HG03103 (cell line): Measurements from ENCODE around the gene MTUS2.

Source experiments
- ATAC-seq: cut with Tn5 transposase; IDR thresholded peaks from one replicate; pipeline ENCODE4 v1.9.1; 2021; ENCODE audit warnings: low read depth; ENCODE audit not compliant: unreplicated experiment

The MTUS2 gene

DNA sequence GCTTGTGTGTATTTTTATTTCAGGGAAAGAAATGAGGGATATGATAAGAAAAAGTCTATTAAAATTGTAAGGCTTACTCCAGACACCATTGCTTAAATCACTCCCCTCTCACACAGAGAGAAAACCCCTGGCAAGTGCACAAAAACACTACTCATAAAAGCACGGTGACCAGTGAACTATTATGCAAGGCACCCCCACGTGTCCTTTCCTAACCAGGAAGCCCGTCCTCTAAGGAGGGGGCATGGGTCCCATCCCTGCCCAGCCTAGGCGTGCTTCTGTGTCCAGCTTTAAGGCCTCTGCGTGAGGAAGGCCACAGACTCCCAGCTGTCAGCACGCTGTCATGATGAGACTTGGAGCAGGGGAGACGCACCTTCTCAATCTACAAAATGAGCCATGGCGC is 691.8 kb downstream of the MTUS2 start:
- ATAC-seq, result no peak

- ATAC-seq, result no peak
These were observed 693.2 kb downstream of the MTUS2 start for GRCh38 chr13:29513002-29513980.

- ATAC-seq, result no peak
These were observed 694.0 kb downstream of the MTUS2 start for GRCh38 chr13:29513981-29514719.

GRCh38 chr13:29514720-29515310 is 694.7 kb downstream of the MTUS2 start:
- no peak for ATAC-seq

- no peak for ATAC-seq
These were observed 695.2 kb downstream of the MTUS2 start for GRCh38 chr13:29515372-29515771.

DNA sequence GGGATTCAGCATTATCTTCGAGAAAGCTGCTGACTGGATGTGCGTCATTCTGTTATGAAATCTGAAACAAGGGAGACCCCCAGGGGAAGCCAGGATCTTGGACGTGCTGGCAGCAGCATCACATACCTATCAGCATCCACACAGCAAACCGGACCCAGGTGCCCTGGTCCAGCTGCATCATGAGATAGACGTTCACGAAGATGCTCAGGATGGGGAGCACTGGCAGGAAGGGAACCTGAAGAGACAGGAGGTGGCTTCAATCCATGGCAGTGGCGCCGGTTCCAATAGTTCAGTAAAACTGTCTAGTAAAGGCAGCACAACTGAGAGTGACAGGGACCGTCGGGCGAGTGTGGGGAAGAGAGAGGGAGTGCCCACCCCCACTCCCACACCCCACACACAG is 695.9 kb downstream of the MTUS2 start:
- ATAC-seq, result no peak

GRCh38 chr13:29516880-29517279 is 696.7 kb downstream of the MTUS2 start:
- no peak for ATAC-seq

DNA sequence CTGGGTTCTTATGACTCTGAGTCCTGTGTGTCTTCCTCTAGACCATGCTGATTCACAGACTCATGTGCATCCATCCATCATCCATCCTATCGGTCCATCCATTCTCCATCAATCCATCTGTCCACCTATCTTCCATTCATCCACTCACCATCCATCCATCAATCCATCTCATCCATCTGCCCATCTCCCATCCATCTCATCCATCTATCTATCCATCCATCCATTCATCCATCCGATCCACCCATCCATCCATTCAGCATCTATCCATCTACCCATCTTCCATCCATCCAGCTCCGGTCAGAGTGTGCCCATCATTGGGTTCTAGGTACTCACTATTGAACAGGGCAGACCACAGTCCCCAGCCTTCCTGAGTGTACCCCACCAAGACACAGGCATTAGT is 699.8 kb downstream of the MTUS2 start:
- no peak for ATAC-seq

DNA sequence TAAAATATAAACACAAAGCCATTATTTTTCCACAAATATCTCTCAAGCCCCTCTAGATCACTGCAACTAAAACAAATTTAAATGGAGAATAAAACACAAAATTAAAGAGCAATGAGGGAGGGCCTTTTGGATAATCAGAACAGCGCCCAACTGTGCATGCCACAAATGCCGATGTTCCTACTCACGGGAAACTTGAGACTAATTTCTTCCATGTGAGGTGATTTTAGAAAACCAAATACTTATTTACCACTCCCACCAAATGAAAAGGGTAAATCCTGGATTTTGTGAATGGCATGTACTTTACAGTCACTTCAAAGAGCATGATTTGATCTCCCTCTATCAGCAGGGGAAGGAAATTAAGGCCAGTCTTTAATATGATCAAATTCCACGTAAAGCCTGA is 700.5 kb downstream of the MTUS2 start:
- no peak for ATAC-seq

- ATAC-seq, result no peak
These were observed 701.2 kb downstream of the MTUS2 start for GRCh38 chr13:29521336-29521735.

GRCh38 chr13:29522044-29522685 is 702.0 kb downstream of the MTUS2 start:
- ATAC-seq, result no peak

- ATAC-seq, result no peak
These were observed 703.2 kb downstream of the MTUS2 start for GRCh38 chr13:29523199-29523961.

GRCh38 chr13:29524176-29524575 is 704.0 kb downstream of the MTUS2 start:
- ATAC-seq, result no peak

- ATAC-seq, result no peak
These were observed 704.5 kb downstream of the MTUS2 start for GRCh38 chr13:29524641-29525040.

GRCh38 chr13:29525757-29526156 is 705.6 kb downstream of the MTUS2 start:
- no peak for ATAC-seq

- no peak for ATAC-seq
These were observed 706.6 kb downstream of the MTUS2 start for GRCh38 chr13:29526741-29527140.

DNA sequence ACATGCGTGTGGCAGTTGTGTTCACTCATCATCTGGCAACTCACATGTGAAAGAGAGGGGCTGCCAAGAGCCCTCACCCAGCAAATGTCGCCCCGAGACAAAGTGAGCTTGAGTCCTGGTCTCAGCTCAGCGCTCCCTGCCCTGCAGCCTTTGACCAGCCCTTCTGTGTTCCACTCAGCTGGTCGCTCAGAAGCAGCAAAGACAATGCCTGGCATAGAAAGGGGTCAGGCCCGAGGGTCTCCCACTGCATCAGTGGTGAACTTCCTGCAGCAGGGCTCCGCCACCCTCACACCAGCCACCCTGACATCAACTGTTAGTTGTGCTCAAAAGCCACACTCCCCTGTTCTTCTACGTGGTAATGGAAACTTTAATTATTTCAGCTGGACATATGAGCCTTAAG is 707.4 kb downstream of the MTUS2 start:
- ATAC-seq, result no peak

DNA sequence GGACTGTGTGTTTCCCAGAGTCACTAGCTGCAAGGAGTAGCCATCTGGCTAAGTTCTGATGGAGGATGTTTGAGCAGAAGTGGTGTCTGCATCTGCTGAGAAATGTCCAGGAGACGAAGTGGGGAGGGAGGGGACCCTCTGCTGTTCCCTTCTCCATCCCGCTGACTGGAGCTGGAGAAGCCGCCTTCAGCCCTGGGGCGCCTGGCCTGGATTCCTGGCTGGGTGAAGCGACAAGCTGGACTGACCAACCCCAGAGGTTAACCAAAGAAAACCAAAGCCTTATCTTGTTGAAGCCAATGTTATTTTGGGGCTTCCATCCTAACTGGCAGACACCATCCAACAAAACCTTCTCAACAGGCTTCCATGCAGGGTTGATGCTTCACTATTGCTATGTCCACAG is 707.8 kb downstream of the MTUS2 start:
- no peak for ATAC-seq

GRCh38 chr13:29529754-29530153 is 709.6 kb downstream of the MTUS2 start:
- no peak for ATAC-seq

GRCh38 chr13:29530901-29531300 is 710.8 kb downstream of the MTUS2 start:
- ATAC-seq, result no peak
